ENCODE results near the gene STMN3. TPM values are rescaled to one million over a fixed set of nuclear protein-coding genes. Genes with fewer than 3 reads are reported as not detected.

STMN3 gene
- total and polyA plus RNA-seq, 2 of the 8 experiments (the other 6 are each of a cell fraction or from before 2014, with no cell fraction given) = 51.5 to 63.1 TPM

GRCh38 chr20:63665708-63666107, 12.5 kb upstream of the STMN3 start:
- no peak overlapping the region for H4K8ac ChIP-seq (ENCODE audit: extremely low read depth, insufficient read depth, low read length)
- no peak overlapping the region for H3K4me3 ChIP-seq (ENCODE audit: extremely low read depth in 1 of 4, insufficient read depth in 2 of 4, low read depth in 3 of 4, low read length in 4 of 4)
- TF ChIP-seq RXRA (IDR thresholded peaks at IDR 0.05; ENCODE audit: insufficient read depth, low read depth, low read length) = no peak
- TF ChIP-seq CTBP2 (IDR thresholded peaks at IDR 0.05; ENCODE audit: borderline replicate concordance, insufficient read depth, insufficient read length, low read length) = no peak
- no peak for TF ChIP-seq EZH2 (IDR thresholded peaks at IDR 0.05; ENCODE audit: low read depth, low read length, severe bottlenecking)
- TF ChIP-seq MAFK (IDR thresholded peaks at IDR 0.05; ENCODE audit: low read depth, low read length) = no peak
- no peak for TF ChIP-seq KDM4A (IDR thresholded peaks at IDR 0.05; ENCODE audit: low read depth, low read length, severe bottlenecking)
- no peak for TF ChIP-seq KDM1A (IDR thresholded peaks at IDR 0.05; ENCODE audit: borderline replicate concordance, low read length)
- TF ChIP-seq CEBPB (IDR thresholded peaks at IDR 0.05; ENCODE audit: low read depth, low read length) = no peak
- no peak for TF ChIP-seq SAP30 (IDR thresholded peaks at IDR 0.05; ENCODE audit: insufficient read depth, insufficient replicate concordance, low read length)

More at GRCh38 chr20:63665708-63666107, 12.5 kb upstream of the STMN3 start:
- no peak overlapping the region for H2AFZ ChIP-seq (ENCODE audit: low read length)
- no peak overlapping the region for H2BK20ac ChIP-seq (ENCODE audit: low read length)
- H3K23ac ChIP-seq (ENCODE audit: insufficient read length) = no peak overlapping the region
- peaks cover 2 to 10% of the 10 kb centered on the region in 2 experiments for H4K20me1 ChIP-seq (replicated peaks in 1 of 2; ENCODE audit: control insufficient read depth in 1 of 2, insufficient read depth in 2 of 2, low read length in 2 of 2)
- H3K18ac ChIP-seq (ENCODE audit: extremely low read depth, low read length) = no peak overlapping the region
- CTCF ChIA-PET (ENCODE audit: partially characterized antibody) = interaction anchor here (0.7 to 1.5 kb wide), 5 partner anchors 9 to 170 kb away, joined by 3 to 5 read pairs (median 3); no protein-coding TSS in a partner anchor
- H4K5ac ChIP-seq (ENCODE audit: insufficient read length, low read depth, low read length) = no peak overlapping the region
- no peak overlapping the region for H3K56ac ChIP-seq (replicated peaks; ENCODE audit: insufficient read length, low read depth, low read length)
- no peak overlapping the region for H2BK12ac ChIP-seq (ENCODE audit: low read depth, low read length)
- H2BK15ac ChIP-seq (ENCODE audit: low read length) = no peak overlapping the region
- no peak overlapping the region for H3K9ac ChIP-seq (replicated peaks in 1 of 4; ENCODE audit: extremely low read depth in 1 of 4, low read depth in 3 of 4, low read length in 3 of 4)
- no peak overlapping the region for H4K91ac ChIP-seq (replicated peaks; ENCODE audit: insufficient read length, low read length)
- H3K36me3 ChIP-seq (ENCODE audit: control insufficient read depth in 2 of 4, insufficient read depth in 4 of 4, low read length in 3 of 4) = peaks cover 2 to 31% (median 18%) of the 10 kb centered on the region in 4 experiments; a peak in 7 of 8 replicates
- no peaks in the 10 kb centered on the region for H3K27me3 ChIP-seq (replicated peaks in 1 of 4; ENCODE audit: control insufficient read depth in 3 of 4, extremely low read depth in 1 of 4, insufficient read depth in 3 of 4, low read length in 3 of 4)
- no peaks in the 10 kb centered on the region; the same call in 1 of the 2 replicates for H3K79me1 ChIP-seq (ENCODE audit: low read depth, low read length)
- POLR2A ChIA-PET (ENCODE audit: partially characterized antibody) = interaction anchor here (1.0 kb wide), 1 partner anchor 33 kb away, joined by 5 read pairs; no protein-coding TSS in a partner anchor
- no peak overlapping the region for H3K14ac ChIP-seq (ENCODE audit: insufficient read length)
- no peak overlapping the region for H2BK5ac ChIP-seq (ENCODE audit: low read depth, low read length)
- FAIRE-seq = no peak
- H2AK5ac ChIP-seq (ENCODE audit: low read depth, low read length) = no peak overlapping the region
- DNase-seq (ENCODE audit: low read depth in 1 of 2, low spot score in 2 of 2) = no peak
- no peak overlapping the region for H3K4ac ChIP-seq (replicated peaks; ENCODE audit: insufficient read length, low read depth, low read length)
- H2BK120ac ChIP-seq (replicated peaks; ENCODE audit: low read depth, low read length) = no peak overlapping the region
- H3K4me1 ChIP-seq (replicated peaks in 1 of 4; ENCODE audit: control insufficient read depth in 3 of 4, insufficient read depth in 4 of 4, low read length in 3 of 4) = no peaks in the 10 kb centered on the region
- WGBS, 2 experiments (ENCODE audit: extremely low coverage in 1 of 2, insufficient coverage in 1 of 2, insufficient read length in 1 of 2, insufficient replicate concordance in 2 of 2, low coverage in 1 of 2, low lambda C conversion rate in 2 of 2, missing lambda C conversion rate in 1 of 2) = 92% methylated on average over 14 of the region's 14 CpGs; no CpG with 5 or more reads in 1 of the 2 experiments
- H3K9me3 ChIP-seq (ENCODE audit: insufficient read depth in 2 of 2, low read depth in 1 of 2, low read length in 1 of 2) = no peaks in the 10 kb centered on the region
- H3K27ac ChIP-seq (ENCODE audit: low read depth, low read length) = no peak overlapping the region
- no peak overlapping the region for H3K4me2 ChIP-seq (ENCODE audit: insufficient read depth in 1 of 2, low read depth in 2 of 2, low read length in 2 of 2)
- no peaks in the 10 kb centered on the region for H3K79me2 ChIP-seq (ENCODE audit: control insufficient read depth in 1 of 2, insufficient read depth in 2 of 2, low read length in 2 of 2)
- no peaks in the 10 kb centered on the region for H3K23me2 ChIP-seq (ENCODE audit: low read depth, low read length)

Data from H1 (cell line).